VCaP (cell line): ENCODE results near the gene ANTXR1.

Experiments
- H3K27ac ChIP-seq: fragments of 450-650 bp; 2 replicates; pipeline ENCODE4 v1.5.1; 2017
- TF ChIP-seq, protein P1 (sequence below): fragments of 450-650 bp; conservative IDR thresholded peaks from 2 replicates; pipeline ENCODE4 v1.5.1; 2017; ENCODE audit warnings: mild to moderate bottlenecking, moderate library complexity

The ANTXR1 gene

DNA sequence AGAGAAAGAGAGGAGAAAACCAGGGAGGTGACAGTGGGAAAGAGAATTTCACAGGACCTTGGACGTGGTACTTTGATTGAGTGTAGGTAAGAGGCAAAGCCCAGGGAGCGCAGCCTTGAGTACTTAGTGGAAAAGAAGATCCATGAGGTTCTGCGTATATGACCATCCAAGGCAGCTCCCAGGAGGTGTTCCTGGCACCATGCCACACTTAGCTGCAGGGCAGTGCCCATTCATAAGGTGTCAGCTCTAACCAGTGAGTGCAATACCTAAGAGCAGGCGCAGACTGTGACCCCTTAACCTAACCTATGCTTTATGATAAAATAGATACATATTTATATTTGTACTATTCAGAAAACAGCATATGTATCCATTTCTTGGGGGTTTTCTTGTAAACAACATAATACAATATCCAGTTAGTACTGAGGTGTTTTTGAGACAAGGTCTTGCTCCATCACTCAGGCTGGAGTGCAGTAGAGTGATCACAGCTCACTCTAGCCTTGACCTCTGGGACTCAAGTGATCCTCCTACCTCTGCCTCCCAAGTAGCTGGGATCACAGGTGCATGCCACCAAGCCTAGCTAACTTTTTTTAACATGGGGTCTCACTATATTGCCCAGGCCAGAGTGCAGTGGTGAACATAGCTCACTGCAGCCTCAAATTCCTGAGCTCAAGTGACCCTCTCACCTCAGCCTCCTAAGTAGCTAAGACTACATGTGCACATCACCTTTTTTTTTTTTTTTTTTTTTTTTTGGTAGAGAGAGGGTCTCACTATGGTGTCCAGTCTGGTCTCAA, 199.5 kb downstream of the ANTXR1 start:
- TF ChIP-seq, protein P1, sequence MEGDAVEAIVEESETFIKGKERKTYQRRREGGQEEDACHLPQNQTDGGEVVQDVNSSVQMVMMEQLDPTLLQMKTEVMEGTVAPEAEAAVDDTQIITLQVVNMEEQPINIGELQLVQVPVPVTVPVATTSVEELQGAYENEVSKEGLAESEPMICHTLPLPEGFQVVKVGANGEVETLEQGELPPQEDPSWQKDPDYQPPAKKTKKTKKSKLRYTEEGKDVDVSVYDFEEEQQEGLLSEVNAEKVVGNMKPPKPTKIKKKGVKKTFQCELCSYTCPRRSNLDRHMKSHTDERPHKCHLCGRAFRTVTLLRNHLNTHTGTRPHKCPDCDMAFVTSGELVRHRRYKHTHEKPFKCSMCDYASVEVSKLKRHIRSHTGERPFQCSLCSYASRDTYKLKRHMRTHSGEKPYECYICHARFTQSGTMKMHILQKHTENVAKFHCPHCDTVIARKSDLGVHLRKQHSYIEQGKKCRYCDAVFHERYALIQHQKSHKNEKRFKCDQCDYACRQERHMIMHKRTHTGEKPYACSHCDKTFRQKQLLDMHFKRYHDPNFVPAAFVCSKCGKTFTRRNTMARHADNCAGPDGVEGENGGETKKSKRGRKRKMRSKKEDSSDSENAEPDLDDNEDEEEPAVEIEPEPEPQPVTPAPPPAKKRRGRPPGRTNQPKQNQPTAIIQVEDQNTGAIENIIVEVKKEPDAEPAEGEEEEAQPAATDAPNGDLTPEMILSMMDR: no peak
- H3K27ac ChIP-seq: no peak overlapping the region

DNA sequence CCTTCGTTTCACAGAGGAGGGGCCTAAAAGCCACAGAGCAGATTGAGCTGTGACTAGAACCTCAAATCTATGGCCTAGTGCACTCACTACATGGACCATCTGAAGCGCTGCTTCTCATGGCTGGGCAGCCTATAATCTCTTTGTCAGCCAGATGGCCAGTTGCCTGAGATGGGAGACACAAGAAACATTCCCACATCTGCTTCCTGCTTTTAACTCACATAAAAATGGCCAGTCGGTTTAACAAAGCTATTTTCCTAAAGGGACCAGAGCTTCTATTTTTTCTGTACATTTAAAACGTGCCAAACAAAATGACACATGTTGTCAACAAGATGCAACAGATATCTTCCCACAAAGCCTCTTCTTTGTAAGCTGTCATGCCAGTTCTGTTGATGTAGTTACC, 200.2 kb downstream of the ANTXR1 start:
- no peak overlapping the region for H3K27ac ChIP-seq
- TF ChIP-seq, protein P1: no peak

DNA sequence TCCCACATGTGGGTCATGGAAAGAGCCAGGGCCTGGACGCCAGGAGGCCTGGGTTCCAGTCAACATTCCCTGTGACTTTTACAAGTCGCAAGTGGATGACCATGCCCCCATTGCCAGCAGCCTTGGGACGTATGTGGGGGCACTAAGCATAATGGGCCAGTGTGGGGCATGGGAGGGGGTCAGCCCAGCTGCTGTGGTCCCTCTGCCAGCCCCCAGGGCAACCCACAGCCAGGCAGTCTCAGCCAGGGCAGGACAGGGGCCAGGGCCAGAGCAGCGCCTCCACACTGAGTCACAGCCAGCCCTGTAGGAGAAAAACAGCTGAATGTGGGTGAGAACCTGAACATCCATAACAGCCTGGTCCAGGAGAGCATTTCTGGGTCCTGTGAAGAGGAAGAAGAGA, 200.8 kb downstream of the ANTXR1 start:
- TF ChIP-seq, protein P1: no peak
- H3K27ac ChIP-seq: no peak overlapping the region

DNA sequence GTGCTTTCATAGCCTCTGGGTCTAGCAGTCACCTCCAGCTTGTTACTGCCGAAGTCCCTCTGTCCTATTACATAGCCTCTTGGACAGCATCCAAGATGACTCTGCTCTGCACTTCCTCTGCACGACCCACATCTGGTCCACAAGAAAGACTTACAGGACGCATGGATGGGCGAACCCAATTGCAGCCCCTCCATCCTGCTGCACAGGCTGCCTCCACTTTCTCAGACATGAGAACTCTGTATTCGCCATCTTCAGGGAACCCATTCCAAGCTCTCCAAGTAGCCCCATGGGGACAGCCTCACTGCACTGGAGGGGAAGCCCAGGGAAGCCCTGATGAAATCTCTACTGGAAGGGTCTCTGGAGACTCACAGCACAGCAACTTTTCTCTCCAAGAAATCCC, 201.9 kb downstream of the ANTXR1 start:
- TF ChIP-seq, protein P1: no peak
- no peak overlapping the region for H3K27ac ChIP-seq

DNA sequence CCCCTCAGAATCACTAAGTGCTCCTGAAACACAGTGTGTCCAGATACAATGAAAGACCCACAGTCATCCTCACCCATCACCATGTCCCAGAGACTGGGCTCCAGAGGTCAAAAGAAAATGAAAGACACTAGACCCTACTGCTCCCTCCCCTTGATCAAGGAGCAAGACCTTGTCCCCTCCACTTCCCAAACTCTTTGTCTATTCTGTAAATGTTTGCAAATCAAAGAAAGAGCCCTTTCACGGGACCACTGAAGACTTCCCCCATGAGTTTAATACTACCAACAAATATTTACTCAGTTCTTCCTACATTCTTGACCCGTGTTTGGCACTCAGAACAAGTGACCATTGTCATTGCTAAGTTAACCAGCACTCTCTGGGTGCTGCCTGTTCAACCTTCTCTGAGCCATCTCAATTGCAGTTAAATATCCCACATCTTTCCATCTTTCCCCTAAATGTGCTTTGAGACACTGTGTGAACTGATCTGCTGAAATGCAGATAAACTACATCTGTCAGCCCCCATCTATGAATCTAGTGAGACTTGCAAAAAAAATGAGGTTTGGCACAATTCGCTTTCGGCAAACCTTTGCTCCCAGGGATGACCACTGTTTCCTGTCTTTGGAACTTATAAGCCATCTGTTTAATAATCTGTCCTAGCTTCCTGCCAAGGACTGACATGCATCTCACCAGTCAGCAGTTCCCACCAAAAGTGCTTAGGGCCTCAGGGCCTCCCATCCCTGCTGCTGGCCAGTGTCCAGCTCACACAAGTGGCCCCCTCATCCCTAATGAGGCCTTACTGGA, 203.8 kb downstream of the ANTXR1 start:
- TF ChIP-seq, protein P1: no peak
- H3K27ac ChIP-seq: no peak overlapping the region

DNA sequence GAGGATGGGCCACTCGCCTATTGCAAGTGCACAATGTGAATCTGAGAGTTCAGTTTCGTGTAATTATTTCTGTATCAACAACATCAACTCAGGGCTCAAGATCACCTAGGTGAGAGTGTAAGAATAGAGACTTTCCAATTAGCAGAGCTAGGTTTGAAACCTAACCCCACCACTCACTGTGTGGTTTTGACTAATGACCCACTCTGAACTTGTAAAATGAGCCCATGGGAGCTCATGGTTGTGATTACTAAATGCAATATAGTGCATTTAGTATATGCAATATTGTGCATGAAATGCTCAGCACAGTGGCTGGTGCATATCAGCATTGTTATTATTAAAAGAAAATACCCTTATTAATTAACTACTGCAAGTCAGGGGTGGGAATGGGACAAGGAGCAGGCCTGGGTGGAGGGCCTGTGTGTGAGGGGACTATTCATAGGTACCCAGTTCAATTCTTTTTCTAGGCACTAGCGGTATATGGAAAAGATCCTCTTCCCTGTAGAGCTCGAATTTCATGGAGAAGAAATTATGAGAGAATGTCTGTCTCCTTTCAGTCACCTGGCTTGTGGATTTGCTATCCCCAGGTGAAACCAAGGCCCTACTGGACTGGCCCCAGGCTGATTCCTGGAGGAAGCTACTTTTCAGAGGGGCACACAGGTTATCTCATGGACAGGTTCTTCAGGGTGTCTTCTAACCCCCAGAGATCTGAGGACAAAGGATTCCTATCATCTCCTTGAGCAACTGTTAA, 204.5 kb downstream of the ANTXR1 start:
- TF ChIP-seq, protein P1: no peak
- no peak overlapping the region for H3K27ac ChIP-seq

DNA sequence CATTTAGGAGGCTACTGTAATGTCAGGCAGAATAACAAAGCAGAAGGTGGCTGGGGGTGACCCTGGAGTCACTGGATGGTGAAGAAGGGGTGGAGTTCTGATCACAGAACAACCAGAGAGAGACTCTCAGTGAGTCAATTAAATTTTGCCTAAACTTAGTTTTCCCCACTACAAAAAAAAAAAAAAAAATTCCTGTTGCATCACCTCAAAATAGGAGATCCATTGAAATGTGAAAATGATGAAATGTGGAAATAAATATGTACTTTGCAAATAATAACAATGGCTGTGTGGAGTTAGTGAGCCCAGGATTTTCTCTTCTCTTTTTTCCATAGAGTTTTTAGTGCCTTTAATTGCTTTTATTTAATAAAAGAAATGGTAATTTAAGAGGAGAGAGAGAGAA, 208.5 kb downstream of the ANTXR1 start:
- TF ChIP-seq, protein P1: no peak
- H3K27ac ChIP-seq: no peak overlapping the region
